Measurements from ENCODE around the gene PRKACA. TPM values are rescaled to one million over a fixed set of nuclear protein-coding genes. Genes with fewer than 3 reads are reported as not detected.

Gene PRKACA
- total RNA-seq, 1 donor from 2014 or later, result 82.9 TPM

GRCh38 chr19:14107581-14108461 is 9.7 kb downstream of the PRKACA start:
- Mint-ChIP-seq H3K27ac (ENCODE audit: unreplicated experiment) (no peak overlapping the region), H3K4me1 (ENCODE audit: low read depth, unreplicated experiment) (peaks cover 5% of the 10 kb centered on the region), H3K27me3 (ENCODE audit: unreplicated experiment) (no peaks in the 10 kb centered on the region), H3K9me3 (ENCODE audit: unreplicated experiment) (no peaks in the 10 kb centered on the region), H3K36me3 (ENCODE audit: unreplicated experiment) (no peaks in the 10 kb centered on the region), H3K4me3 (ENCODE audit: unreplicated experiment) (no peak overlapping the region)
- TF ChIP-seq CTCF (IDR thresholded peaks at IDR 0.05; ENCODE audit: partially characterized antibody, unreplicated experiment), result no peak
- no peak for DNase-seq

GRCh38 chr19:14106840-14107239 is 10.7 kb downstream of the PRKACA start:
- Mint-ChIP-seq H3K36me3 (ENCODE audit: unreplicated experiment) (no peaks in the 10 kb centered on the region), H3K4me1 (ENCODE audit: low read depth, unreplicated experiment) (peaks cover 3% of the 10 kb centered on the region), H3K4me3 (ENCODE audit: unreplicated experiment) (no peak overlapping the region), H3K27ac (ENCODE audit: unreplicated experiment) (no peak overlapping the region), H3K27me3 (ENCODE audit: unreplicated experiment) (no peaks in the 10 kb centered on the region), H3K9me3 (ENCODE audit: unreplicated experiment) (no peaks in the 10 kb centered on the region)
- no peak for TF ChIP-seq CTCF (IDR thresholded peaks at IDR 0.05; ENCODE audit: partially characterized antibody, unreplicated experiment)
- DNase-seq, result no peak

GRCh38 chr19:14105680-14106079 is 11.9 kb downstream of the PRKACA start:
- Mint-ChIP-seq H3K4me1 (ENCODE audit: low read depth, unreplicated experiment) (peaks cover 3% of the 10 kb centered on the region), H3K27me3 (ENCODE audit: unreplicated experiment) (no peaks in the 10 kb centered on the region), H3K9me3 (ENCODE audit: unreplicated experiment) (no peaks in the 10 kb centered on the region), H3K36me3 (ENCODE audit: unreplicated experiment) (no peaks in the 10 kb centered on the region), H3K27ac (ENCODE audit: unreplicated experiment) (no peak overlapping the region), H3K4me3 (ENCODE audit: unreplicated experiment) (no peak overlapping the region)
- DNase-seq, result no peak
- no peak for TF ChIP-seq CTCF (IDR thresholded peaks at IDR 0.05; ENCODE audit: partially characterized antibody, unreplicated experiment)

- H3K4me1 Mint-ChIP-seq (ENCODE audit: low read depth, unreplicated experiment), result peaks cover 3% of the 10 kb centered on the region
- TF ChIP-seq CTCF (IDR thresholded peaks at IDR 0.05; ENCODE audit: partially characterized antibody, unreplicated experiment), result no peak
- H3K4me3 Mint-ChIP-seq (ENCODE audit: unreplicated experiment), result no peak overlapping the region
- no peaks in the 10 kb centered on the region for H3K36me3 Mint-ChIP-seq (ENCODE audit: unreplicated experiment)
- no peak overlapping the region for H3K27ac Mint-ChIP-seq (ENCODE audit: unreplicated experiment)
- DNase-seq, result no peak
- no peaks in the 10 kb centered on the region for H3K9me3 Mint-ChIP-seq (ENCODE audit: unreplicated experiment)
- no peaks in the 10 kb centered on the region for H3K27me3 Mint-ChIP-seq (ENCODE audit: unreplicated experiment)
Measured at GRCh38 chr19:14103310-14103709, 14.3 kb downstream of the PRKACA start.

- TF ChIP-seq CTCF (IDR thresholded peaks at IDR 0.05; ENCODE audit: partially characterized antibody, unreplicated experiment), result no peak
- H3K27me3 Mint-ChIP-seq (ENCODE audit: unreplicated experiment), result peaks cover 4% of the 10 kb centered on the region
- H3K4me3 Mint-ChIP-seq (ENCODE audit: unreplicated experiment), result no peak overlapping the region
- H3K27ac Mint-ChIP-seq (ENCODE audit: unreplicated experiment), result no peak overlapping the region
- H3K36me3 Mint-ChIP-seq (ENCODE audit: unreplicated experiment), result no peaks in the 10 kb centered on the region
- H3K4me1 Mint-ChIP-seq (ENCODE audit: low read depth, unreplicated experiment), result no peaks in the 10 kb centered on the region
- H3K9me3 Mint-ChIP-seq (ENCODE audit: unreplicated experiment), result no peaks in the 10 kb centered on the region
- DNase-seq, result no peak
Measured at GRCh38 chr19:14102756-14103155, 14.8 kb downstream of the PRKACA start.

Data from glutamatergic neuron (in vitro differentiated cells).